Middle frontal gyrus (tissue), 1 donor: ENCODE data around the gene ASPDH.
A peak's percentile ranks its signal among the peaks of the same experiment; 100 is the strongest.

Experiments used
- DNase-seq: peaks from one replicate; pipeline ENCODE4 v3.0.0-alpha.2; 2015; ENCODE audit warnings: low spot score; ENCODE audit errors: extremely low spot score

ASPDH gene

DNA sequence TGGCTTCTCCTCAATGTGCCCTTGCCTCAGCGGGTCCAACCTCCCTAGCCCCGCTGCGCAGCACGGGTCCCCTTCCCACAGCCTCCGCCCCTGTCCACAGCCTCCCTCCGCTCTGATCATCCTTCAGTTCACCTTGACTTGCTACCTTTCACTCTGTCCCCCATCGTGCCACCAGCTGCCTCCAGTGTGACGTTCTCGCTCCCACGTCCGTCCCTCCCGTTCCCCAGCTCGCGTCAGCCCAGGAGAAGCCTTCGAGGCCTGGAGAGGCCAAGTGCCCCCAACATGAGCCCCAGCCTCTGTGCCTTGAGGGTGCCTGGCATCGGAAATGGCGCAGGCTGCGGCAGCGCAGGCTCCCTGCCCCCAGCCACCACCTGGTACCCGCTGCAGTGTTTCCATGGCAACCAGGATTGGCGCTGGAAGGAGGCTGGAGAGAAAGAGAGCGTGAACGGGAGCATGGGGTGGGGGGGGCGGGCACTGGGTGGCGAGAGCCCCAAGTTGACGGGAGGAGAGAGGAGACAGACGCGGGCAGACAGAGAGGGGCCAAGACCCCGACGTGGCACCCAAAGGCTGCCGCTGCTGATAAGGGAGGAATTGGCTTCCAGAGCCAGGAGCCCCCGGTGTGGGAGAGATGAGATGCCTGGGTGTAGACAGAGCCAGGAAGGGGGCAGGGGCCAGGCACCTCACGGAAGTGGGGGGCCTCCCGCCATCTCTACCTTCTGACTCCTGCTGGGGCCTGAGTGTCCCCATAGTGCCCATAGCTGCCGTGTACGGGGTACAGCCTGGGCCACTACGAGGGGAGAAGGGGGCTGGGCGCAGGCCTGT, 844 bp upstream of the ASPDH start:
- peak; percentile 72 for DNase-seq

DNA sequence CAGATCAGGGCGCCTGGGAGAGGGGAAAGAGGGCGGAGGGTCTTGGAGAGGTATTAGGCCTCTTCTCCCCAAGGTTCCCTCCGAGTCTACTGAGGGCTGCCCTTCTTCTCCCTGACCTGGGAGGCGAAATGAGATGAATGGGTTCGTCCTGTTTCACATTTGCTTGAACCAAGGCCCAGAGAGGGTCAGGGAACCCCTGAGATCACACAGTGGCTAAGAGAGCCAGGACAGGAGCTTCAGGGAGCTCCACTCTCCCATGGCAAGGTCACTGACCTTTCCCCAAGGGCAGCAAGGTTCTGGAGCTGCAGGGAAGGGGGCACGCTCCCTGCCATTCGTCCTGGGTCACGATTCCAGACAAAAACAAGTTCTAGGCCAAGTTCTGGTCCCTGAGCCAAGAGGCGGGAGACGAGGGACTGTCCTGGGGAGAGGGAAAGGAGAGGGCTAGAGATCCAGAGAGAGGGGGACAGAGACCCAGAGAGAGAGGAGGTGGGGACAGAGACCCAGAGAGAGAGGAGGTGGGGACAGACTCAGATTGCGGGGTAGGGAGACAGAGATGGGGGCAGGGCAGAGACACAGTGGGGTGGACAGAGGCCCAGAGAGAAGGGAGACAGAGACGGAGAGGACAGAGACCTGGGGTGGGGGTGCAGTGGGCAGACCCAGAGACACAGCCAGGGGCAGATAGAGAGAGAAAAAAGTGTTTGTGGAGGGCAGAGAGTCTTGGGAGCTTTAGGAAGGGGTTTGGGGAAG, 541 bp downstream of the ASPDH start:
- no peak for DNase-seq

DNA sequence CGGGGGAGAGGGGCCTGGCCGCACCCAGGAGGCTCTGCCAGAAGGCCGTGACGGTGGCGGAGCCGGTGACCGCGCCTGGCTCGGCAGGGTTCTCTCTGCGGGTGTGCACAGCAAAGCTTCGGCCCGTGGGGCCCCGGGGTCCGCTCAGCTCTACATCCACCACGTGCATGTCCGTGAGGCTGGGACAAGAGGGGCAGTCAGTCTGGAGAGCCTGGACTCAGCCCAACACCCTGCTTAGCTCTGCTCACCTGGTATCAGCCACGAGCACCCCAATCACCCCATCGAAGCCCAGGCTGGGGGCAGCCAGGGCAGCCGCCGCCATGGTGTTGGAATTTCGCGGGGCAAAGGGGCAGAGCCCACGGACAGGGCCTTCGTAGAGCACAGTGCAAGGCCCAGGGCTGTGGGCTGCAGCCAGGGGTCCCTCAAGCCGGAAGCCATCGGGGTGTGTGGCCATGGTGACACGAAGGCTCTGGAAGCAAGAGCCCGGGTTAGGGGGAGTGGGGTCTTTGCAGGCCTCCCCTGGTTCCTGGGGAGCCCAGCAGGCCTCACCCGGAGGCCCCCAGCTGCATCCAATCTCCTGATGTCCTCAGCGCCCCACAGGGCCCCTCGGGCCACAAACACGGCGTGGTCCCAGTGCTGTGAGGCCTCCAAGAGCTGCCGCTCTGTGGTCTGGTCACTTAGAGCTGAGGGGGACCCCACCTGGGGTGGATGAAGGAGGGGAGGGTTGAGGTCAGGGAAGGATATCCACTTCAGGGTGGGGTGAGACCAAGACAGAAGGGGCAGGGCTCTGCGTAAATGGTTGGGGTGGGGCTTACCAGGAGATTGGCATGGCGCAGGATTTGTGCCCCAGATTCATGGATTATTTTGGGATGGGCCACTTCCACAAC, 1.4 kb downstream of the ASPDH start:
- no peak for DNase-seq

DNA sequence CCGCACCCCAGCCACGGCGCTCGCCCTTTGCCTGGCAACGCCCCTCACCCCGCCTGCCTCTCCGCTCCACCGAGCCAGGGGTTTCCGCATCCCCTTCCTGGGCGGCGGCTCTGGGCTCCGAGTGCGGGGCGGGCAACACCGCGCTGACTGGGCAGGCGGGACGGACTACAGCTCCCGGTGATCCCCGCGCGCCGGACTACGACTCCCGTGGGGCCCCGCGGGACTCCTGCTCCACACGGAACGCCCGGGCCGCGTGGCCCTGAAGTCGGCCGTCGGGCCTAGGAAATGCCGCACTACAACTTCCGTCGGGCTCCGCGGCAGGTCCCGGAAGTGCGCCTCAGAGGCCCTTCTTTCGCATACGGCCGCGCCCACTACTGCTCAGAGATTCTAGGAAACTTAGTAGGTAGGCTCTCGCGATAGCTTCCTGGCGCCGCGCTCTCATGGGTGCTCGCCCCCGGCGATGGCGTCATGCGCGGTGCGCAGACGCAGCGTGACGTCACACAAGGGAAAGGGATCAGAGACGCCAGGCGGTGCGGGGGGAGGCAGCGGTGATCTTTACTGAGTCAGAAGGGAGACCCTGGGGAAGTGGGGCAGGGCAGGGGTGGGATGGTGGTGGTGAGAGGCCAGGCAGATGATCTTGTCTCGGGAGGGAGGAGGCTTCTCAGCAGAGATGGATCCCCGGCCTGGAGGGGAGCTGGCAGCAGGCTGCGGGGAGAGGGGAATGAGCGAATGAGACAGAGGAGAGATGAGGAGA, 2.5 kb downstream of the ASPDH start, which contains the start of gene JOSD2:
JOSD2 (minus strand) TSS at position 123 of the 754 bp plus-strand sequence. CDS start 760 bp downstream, outside the sequence.
- peak; percentile 100 for DNase-seq

DNA sequence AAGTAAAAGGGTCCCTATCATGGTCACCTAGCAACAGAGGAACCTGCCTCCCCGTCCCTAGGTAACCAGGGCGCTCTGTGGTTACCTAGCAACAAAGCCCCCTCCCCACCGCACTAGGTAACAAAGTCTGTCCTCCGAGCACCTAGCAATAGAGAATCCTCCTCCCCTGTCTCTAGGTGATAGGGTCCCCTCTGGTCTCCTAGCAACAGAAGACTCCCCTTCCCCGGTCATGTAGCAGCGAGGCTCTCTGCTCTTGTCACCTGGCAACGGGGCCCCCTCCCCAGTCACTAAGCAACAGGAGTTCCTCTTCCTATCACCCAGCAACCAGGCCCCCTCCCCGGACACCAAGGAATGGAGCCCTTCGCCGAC, 3.0 kb downstream of the ASPDH start:
- DNase-seq: no peak

DNA sequence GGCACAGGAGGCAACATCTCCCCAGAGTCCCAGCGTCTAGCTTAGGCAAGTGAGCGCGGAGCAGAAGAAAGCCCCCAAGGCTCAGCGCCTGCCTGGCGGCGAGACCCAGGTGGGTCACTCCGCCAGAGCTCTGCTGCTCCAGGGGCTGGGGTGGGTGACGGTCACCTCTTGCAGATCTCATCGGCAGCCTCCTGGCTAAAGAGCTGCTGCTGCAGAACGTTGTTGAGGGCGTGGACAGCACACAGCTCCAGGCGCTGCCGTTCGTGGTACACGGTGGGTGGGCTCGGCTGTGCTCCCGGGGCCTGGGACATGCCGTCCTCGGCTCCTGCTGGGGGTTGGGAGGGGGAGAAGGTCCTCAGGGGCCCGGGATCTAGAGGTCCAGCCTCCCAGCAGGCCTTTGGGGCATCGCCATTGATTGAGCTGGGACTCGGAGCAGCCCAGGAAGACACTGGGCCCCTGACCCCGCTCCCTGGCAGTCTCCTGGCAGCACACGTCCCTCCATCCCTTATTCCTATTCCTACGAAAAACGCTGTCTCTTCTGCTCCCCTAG, 3.5 kb downstream of the ASPDH start:
- no peak for DNase-seq

DNA sequence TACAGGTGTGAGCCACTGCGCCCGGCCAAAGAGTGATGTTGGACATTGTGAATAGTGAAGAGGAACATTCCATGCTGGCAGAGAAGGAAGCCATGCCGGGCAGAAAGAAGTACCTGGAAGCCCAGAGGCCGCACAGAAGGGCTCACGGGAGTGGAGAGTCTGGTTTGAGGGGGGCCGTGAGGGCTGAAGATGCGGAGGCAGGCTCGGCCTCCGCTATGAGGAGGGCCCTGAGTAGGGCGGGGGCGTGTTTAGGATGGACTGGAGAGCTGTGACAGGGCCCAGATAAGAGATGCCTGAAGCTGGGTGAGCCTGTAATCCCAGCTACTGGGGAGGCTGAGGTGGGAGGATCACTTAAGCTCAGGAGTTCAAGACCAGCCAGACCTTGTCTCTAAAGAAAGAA, 4.3 kb downstream of the ASPDH start:
- DNase-seq: no peak

DNA sequence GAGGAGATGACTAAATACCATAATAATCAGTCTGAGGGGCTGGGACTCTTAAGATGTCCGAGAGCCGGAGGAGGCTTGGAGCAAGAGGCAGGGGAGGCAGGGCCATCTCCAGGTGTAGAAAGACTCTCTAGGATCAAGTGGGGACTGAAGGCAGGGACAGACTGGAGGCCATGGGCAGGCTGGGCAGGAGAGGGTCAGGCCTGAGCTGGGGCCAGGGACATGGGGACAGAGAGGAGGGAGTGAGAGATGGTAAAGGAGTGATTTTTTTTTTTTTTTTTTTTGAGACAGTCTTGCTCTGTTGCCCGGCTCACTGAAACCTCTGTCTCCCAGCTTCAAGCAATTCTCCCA, 4.9 kb downstream of the ASPDH start:
- no peak for DNase-seq

DNA sequence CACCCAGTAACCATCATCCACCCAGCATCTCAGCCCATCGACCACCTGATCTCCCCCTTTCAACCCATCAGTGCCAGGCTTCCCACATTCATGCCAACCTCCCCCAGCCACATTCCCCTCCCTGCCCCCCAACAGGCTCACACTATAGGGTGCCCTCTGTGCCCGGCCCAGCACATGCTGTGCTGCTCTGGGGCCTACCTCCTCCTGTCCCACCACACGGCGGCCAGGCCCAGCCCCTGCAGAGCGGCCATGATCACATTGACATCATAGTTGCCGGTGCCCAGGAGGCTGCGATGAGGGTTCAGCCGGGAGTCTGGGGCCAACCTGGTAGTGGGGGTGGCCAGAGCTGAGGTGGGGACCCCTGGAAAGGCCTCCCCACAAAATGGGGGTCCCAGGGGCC, 6.3 kb downstream of the ASPDH start:
- DNase-seq: no peak

DNA sequence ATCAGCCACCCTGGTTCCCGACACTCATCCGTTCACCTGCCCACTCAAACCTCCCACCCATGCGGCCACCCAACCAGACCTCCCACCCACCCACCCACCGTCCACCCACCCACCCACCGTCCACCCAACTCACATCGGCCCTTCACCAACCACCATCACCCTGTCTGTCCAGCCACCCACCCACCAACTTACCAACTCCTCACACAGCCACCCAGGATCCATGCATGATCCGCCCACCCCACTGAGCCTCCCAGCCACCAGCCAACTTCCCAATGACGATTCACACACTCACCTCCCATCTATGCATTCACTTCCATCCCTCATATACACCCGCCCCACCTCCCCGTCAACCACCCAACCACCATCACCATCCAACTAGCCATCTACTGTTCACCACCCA, 7.0 kb downstream of the ASPDH start:
- DNase-seq: no peak

DNA sequence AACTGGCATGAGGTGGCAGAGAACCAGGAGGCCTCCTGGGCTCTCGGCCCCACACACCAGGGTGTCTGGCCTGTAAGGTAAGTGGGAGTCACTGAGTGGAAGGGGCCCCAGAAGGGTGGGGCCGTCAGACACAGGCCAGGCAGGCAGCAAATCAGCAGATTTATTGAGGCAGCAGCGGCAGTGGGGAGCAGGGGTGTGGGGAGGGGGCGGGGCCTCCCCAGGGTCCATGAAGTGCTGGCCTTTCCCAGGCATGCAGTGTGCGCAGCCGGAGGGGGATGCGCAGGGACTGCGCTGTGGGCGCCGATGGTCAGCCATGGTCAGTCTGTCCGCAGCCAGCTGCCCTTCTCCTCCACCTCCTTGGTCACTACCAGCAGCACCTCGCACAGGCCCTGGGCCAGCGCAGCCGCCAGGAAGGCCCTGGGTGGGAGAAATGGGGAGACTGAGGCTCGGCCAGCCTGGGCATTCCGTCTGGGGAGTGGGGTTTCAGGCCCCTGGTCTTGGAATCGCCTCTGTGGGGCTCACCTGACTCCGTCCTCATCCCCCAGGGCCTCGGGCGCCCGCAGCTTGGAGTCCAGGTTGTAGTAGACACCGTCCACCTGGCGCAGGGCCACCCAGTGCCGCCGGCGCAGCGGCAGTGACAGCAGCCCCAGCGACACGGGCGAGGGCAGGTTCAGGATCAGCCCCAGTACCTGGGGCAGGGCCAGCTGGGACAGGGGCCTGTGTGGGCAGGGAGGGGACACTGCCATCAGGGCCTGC, 7.7 kb downstream of the ASPDH start:
- no peak for DNase-seq

DNA sequence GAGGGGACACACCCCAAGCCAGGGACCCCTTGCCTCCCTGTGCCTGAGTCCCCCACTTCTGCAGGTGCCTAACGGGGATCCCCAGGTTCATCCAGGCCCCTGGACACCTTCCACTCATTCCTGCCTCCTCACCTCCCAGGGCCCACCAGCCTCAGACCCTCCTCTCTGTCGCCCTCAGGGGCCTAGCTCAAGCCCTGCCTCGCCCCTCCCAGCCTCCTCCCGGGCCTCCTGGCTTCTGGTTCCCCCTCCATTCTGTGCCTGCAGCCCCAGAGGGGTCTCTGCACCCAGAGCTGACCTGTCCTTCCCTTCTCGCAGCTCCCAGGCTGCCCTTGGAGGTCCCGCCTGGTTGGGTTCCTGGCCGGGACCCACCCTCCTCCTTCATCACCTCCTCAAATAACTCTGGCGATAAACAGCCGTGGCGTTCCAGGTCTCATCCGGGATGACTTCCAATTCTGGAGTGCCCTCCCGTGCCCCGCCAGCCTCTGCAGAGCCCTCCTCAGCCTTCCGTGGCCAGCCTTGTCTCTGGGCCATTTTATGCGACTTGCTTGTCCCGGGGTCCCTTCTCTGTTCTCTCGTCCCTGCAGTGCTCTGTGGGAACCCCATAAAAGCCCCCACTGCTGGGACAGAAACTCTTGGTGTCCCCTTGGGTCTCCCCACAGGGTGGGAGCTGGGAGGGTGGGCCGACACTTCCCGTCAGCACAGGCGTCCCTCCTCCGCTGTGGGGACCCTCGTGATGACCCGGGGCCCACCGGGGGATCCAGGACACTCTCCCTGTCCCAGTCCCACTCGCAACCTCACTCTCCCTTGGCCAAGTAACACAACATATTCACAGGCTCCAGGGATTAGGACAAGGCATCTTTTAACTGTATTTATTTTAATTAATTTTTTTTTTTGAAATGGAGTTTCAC, 11.9 kb downstream of the ASPDH start:
- DNase-seq: no peak

DNA sequence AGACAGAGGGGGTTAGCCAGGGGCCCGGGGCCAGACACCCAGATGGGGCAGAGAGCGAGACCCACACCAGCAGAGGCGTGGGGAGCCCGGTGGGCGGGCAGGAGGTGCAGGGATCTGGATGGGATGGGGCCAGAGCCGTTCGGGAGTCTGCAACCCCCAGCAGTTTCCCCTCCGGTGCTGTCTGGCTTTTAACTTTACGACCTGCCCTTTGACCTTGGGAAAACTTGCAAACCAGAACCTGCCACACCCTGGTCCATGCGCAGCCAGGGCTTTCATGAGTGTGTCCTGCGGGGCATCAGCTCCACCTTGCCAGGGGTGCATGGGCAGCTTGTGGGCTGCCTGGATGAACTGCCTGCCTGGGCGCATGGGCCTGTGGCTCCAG, 12.5 kb downstream of the ASPDH start:
- DNase-seq: no peak

DNA sequence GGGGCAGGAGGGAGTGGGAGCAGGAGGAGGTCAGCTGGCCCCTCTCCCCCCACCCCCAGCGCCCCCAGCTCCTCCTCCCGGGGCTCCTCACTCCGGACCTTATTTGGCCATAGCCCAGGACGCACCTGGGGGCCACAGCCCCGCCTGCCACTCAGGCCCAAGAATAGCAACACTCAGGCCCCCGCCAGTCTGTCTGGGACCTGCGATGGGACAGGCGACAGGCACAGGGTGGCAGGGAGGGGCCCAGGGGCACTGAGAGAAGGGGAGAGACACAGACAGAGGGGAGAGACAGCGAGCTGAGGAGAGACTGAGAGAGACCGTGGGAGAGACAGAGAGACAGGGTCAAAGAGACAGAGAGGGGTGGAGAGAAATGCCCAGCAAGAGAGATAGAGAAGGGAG, 13.0 kb downstream of the ASPDH start:
- DNase-seq: no peak

DNA sequence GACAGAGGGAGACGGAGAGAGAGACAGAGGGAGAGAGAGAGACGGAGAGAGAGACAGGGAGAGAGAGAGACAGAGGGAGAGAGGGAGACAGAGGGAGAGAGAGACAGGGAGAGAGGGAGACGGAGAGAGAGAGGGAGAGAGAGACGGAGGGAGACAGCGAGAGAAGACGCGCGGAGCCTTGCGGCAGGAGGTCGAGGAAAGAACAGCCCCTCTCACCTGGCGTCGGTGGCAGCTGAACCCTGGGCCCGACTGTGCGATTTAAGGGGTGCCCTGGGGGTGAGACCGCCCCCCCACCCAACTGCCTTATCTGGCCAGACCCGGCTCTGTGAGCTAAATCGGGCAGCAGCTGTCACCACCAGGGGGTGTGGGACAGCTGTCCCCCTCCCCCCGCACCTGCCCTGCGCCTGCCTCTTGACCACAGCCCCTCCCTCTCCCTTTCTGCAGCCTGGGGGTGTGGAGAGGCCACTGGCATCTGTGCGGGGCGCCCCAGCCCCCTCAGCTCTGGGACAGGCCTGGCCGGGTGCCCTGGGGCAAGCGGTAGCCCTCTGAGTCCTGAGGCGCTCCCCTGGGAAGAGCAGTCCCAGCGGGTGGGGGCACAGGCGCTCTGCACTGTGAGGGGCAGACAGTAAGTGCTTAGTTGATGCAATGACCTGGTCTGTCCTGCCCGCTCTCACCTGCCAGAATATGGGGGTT, 13.5 kb downstream of the ASPDH start:
- no peak for DNase-seq

DNA sequence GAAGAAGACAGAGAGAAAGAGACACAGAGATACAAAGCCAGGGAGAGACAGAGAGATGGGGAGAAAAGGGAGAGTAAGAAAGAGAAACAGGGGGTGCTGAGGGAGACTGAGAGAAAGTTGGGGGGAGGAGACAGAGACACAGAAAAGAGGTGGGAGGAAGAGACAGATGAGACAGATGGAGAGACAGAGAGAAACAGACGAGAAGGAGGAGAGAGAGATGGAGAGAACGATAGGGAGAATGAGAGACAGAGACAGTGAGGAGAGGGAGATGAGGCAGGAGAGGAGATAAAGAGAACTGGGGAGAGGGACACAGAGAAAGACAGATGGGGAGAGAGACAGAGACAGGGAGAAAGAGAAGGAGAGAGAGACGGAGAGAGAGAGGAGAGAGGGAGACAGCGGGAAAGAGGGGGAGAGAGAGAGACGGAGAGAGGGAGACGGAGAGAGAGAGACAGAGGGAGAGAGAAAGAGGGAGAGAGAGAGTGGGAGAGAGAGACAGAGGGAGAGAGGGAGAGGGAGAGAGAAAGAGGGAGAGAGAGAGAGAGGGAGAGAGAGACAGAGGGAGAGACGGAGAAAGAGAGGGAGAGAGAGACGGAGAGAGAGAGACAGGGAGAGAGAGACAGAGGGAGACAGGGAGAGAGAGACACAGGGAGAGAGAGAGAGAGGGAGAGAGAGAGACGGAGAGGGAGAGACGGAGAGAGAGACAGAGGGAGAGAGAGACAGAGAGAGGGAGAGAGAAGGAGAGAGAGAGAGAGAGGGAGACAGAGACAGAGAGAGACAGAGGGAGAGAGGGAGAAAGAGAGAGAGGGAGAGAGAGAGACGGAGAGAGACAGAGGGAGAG, 15.3 kb downstream of the ASPDH start:
- no peak for DNase-seq

DNA sequence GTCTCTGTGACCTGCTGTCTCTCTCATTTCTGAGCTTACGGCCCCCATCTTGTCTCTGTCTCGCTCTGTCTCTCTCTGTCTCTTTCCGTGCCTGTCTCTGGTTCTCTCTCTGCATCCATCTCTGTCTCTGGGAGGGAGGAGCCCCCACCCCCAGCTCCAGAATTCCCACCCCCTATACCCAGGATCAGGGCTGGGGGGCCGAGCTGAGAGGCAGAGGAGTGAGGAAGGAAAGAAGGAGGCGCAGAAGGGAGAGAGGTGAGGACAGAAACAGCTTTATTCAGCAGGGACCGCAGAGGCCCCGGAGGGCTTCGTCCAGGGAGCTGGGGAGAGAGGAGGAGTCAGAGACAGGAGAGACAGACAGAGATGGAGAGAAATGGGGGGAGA, 16.7 kb downstream of the ASPDH start:
- DNase-seq: no peak
